ENCODE measurements around the gene MAST4. TPM values are rescaled to one million over a fixed set of nuclear protein-coding genes. Genes with fewer than 3 reads are reported as not detected.

MAST4 gene
- total RNA-seq, 5 donors from 2014 or later (not counting 1 experiment from before 2014, with no cell fraction given): 26.1 to 35.5 (median 32.0) TPM

GRCh38 chr5:66849803-66850202 lies 253.6 kb downstream of the MAST4 start:
- H3K4me1 ChIP-seq (ENCODE audit: control insufficient read depth in 1 of 2, extremely low read depth in 1 of 2, insufficient read depth in 2 of 2, low read length in 2 of 2): no peaks in the 10 kb centered on the region
- Mint-ChIP-seq H3K9me3 (no peaks in the 10 kb centered on the region), H3K4me1 (peaks cover 0 to 4% (median 0%) of the 10 kb centered on the region in 3 donors), H3K4me3 (no peak overlapping the region), H3K36me3 (no peaks in the 10 kb centered on the region), H3K27me3 (peaks cover 6 to 9% of the 10 kb centered on the region in 2 donors), H3K27ac (no peak overlapping the region)
- peaks cover 0 to 3% of the 10 kb centered on the region in 2 experiments for H3K27me3 ChIP-seq (replicated peaks in 1 of 2; ENCODE audit: control insufficient read depth in 2 of 2, extremely low read depth in 1 of 2, insufficient read depth in 2 of 2, low read length in 1 of 2)
- no peak for DNase-seq
- POLR2A ChIA-PET: no interaction called here
- H3K36me3 ChIP-seq (ENCODE audit: control insufficient read depth in 2 of 2, extremely low read depth in 1 of 2, insufficient read depth in 1 of 2, low read length in 1 of 2): no peaks in the 10 kb centered on the region
- no peak overlapping the region for H3K27ac ChIP-seq (ENCODE audit: low read length)
- no CpG with 5 or more reads among the region's 1 CpG for WGBS (ENCODE audit: insufficient coverage)
- CTCF ChIA-PET: interaction anchor here in 1 of 2 donors (0.6 kb wide), 1 partner anchor 802 kb away, joined by 4 read pairs; no protein-coding TSS in a partner anchor
- no peak for ATAC-seq (replicated peaks in 1 of 4)
- no peak overlapping the region for H3K4me3 ChIP-seq (ENCODE audit: control insufficient read depth in 1 of 2, extremely low read depth in 1 of 2, low read length in 1 of 2)
- H3K9me3 ChIP-seq: no peaks in the 10 kb centered on the region

GRCh38 chr5:66850354-66851075 lies 254.3 kb downstream of the MAST4 start:
- H3K4me3 Mint-ChIP-seq: no peak overlapping the region
- H3K9me3 Mint-ChIP-seq: no peaks in the 10 kb centered on the region
- peaks cover 0 to 4% (median 0%) of the 10 kb centered on the region in 3 donors for H3K4me1 Mint-ChIP-seq
- H3K27ac ChIP-seq (ENCODE audit: low read length): no peak overlapping the region
- no peak overlapping the region for H3K27ac Mint-ChIP-seq
- ChIA-PET POLR2A (no interaction called here), CTCF (no interaction called here)
- H3K4me1 ChIP-seq (ENCODE audit: control insufficient read depth in 1 of 2, extremely low read depth in 1 of 2, insufficient read depth in 2 of 2, low read length in 2 of 2): no peaks in the 10 kb centered on the region
- no peak for DNase-seq
- 56% methylated on average over 3 of the region's 5 CpGs for WGBS (ENCODE audit: insufficient coverage)
- no peak for ATAC-seq (replicated peaks in 1 of 4)
- no peaks in the 10 kb centered on the region for H3K9me3 ChIP-seq
- peaks cover 6 to 7% of the 10 kb centered on the region in 2 donors for H3K27me3 Mint-ChIP-seq
- no peaks in the 10 kb centered on the region for H3K36me3 Mint-ChIP-seq
- no peak overlapping the region for H3K4me3 ChIP-seq (ENCODE audit: control insufficient read depth in 1 of 2, extremely low read depth in 1 of 2, low read length in 1 of 2)
- no peaks in the 10 kb centered on the region for H3K36me3 ChIP-seq (ENCODE audit: control insufficient read depth in 2 of 2, extremely low read depth in 1 of 2, insufficient read depth in 1 of 2, low read length in 1 of 2)
- peaks cover 0 to 3% of the 10 kb centered on the region in 2 experiments for H3K27me3 ChIP-seq (replicated peaks in 1 of 2; ENCODE audit: control insufficient read depth in 2 of 2, extremely low read depth in 1 of 2, insufficient read depth in 2 of 2, low read length in 1 of 2)

GRCh38 chr5:66851306-66851705 lies 255.1 kb downstream of the MAST4 start:
- CTCF ChIA-PET: no interaction called here
- ATAC-seq (replicated peaks in 1 of 4) (no peak), DNase-seq (no peak)
- Histone ChIP-seq H3K4me3 (ENCODE audit: control insufficient read depth in 1 of 2, extremely low read depth in 1 of 2, low read length in 1 of 2) (no peak overlapping the region), H3K27ac (ENCODE audit: low read length) (no peak overlapping the region), H3K4me1 (ENCODE audit: control insufficient read depth in 1 of 2, extremely low read depth in 1 of 2, insufficient read depth in 2 of 2, low read length in 2 of 2) (no peaks in the 10 kb centered on the region), H3K27me3 (replicated peaks in 1 of 2; ENCODE audit: control insufficient read depth in 2 of 2, extremely low read depth in 1 of 2, insufficient read depth in 2 of 2, low read length in 1 of 2) (peaks cover 0 to 3% of the 10 kb centered on the region in 2 experiments), H3K36me3 (ENCODE audit: control insufficient read depth in 2 of 2, extremely low read depth in 1 of 2, insufficient read depth in 1 of 2, low read length in 1 of 2) (no peaks in the 10 kb centered on the region), H3K9me3 (no peaks in the 10 kb centered on the region)
- no CpG with 5 or more reads among the region's 2 CpGs for WGBS (ENCODE audit: insufficient coverage)
- H3K36me3 Mint-ChIP-seq: no peaks in the 10 kb centered on the region
- no peaks in the 10 kb centered on the region for H3K9me3 Mint-ChIP-seq
- no peak overlapping the region for H3K27ac Mint-ChIP-seq
- H3K4me3 Mint-ChIP-seq: no peak overlapping the region
- H3K4me1 Mint-ChIP-seq: peaks cover 0 to 4% (median 0%) of the 10 kb centered on the region in 3 donors
- POLR2A ChIA-PET: no interaction called here
- peaks cover 6 to 7% of the 10 kb centered on the region in 2 donors for H3K27me3 Mint-ChIP-seq

- Histone ChIP-seq H3K4me3 (ENCODE audit: control insufficient read depth in 1 of 2, extremely low read depth in 1 of 2, low read length in 1 of 2) (no peak overlapping the region), H3K36me3 (ENCODE audit: control insufficient read depth in 2 of 2, extremely low read depth in 1 of 2, insufficient read depth in 1 of 2, low read length in 1 of 2) (no peaks in the 10 kb centered on the region), H3K27ac (ENCODE audit: low read length) (no peak overlapping the region), H3K27me3 (replicated peaks in 1 of 2; ENCODE audit: control insufficient read depth in 2 of 2, extremely low read depth in 1 of 2, insufficient read depth in 2 of 2, low read length in 1 of 2) (no peaks in the 10 kb centered on the region), H3K9me3 (no peaks in the 10 kb centered on the region), H3K4me1 (ENCODE audit: control insufficient read depth in 1 of 2, extremely low read depth in 1 of 2, insufficient read depth in 2 of 2, low read length in 2 of 2) (no peaks in the 10 kb centered on the region)
- 100% methylated on average over 1 of the region's 4 CpGs for WGBS (ENCODE audit: insufficient coverage)
- H3K4me1 Mint-ChIP-seq: peaks cover 0 to 2% (median 0%) of the 10 kb centered on the region in 3 donors
- no peak for ATAC-seq (replicated peaks in 1 of 4)
- peaks cover 5 to 6% of the 10 kb centered on the region in 2 donors for H3K27me3 Mint-ChIP-seq
- DNase-seq: no peak
- H3K36me3 Mint-ChIP-seq: no peaks in the 10 kb centered on the region
- H3K27ac Mint-ChIP-seq: no peak overlapping the region
- H3K9me3 Mint-ChIP-seq: no peaks in the 10 kb centered on the region
- POLR2A ChIA-PET: no interaction called here
- H3K4me3 Mint-ChIP-seq: no peak overlapping the region
- CTCF ChIA-PET: no interaction called here
These were observed 258.2 kb downstream of the MAST4 start for GRCh38 chr5:66854416-66854815.

- no peaks in the 10 kb centered on the region for H3K36me3 ChIP-seq (ENCODE audit: control insufficient read depth in 2 of 2, extremely low read depth in 1 of 2, insufficient read depth in 1 of 2, low read length in 1 of 2)
- no peak for ATAC-seq (replicated peaks in 1 of 4)
- DNase-seq: no peak
- H3K4me1 ChIP-seq (ENCODE audit: control insufficient read depth in 1 of 2, extremely low read depth in 1 of 2, insufficient read depth in 2 of 2, low read length in 2 of 2): no peaks in the 10 kb centered on the region
- H3K9me3 ChIP-seq: no peaks in the 10 kb centered on the region
- ChIA-PET POLR2A (no interaction called here), CTCF (no interaction called here)
- no peak overlapping the region for H3K4me3 Mint-ChIP-seq
- peaks cover 0 to 4% of the 10 kb centered on the region in 2 experiments for H3K27me3 ChIP-seq (replicated peaks in 1 of 2; ENCODE audit: control insufficient read depth in 2 of 2, extremely low read depth in 1 of 2, insufficient read depth in 2 of 2, low read length in 1 of 2)
- no peak overlapping the region for H3K27ac Mint-ChIP-seq
- WGBS (ENCODE audit: insufficient coverage): 50% methylated on average over 2 of the region's 2 CpGs
- H3K36me3 Mint-ChIP-seq: no peaks in the 10 kb centered on the region
- H3K9me3 Mint-ChIP-seq: no peaks in the 10 kb centered on the region
- H3K27ac ChIP-seq (ENCODE audit: low read length): no peak overlapping the region
- no peaks in the 10 kb centered on the region for H3K4me1 Mint-ChIP-seq
- peaks cover 8 to 13% of the 10 kb centered on the region in 2 donors for H3K27me3 Mint-ChIP-seq
- no peak overlapping the region for H3K4me3 ChIP-seq (ENCODE audit: control insufficient read depth in 1 of 2, extremely low read depth in 1 of 2, low read length in 1 of 2)
These were observed 260.0 kb downstream of the MAST4 start for GRCh38 chr5:66856041-66856805.

- no peak overlapping the region for H3K27ac Mint-ChIP-seq
- H3K9me3 Mint-ChIP-seq: no peaks in the 10 kb centered on the region
- Histone ChIP-seq H3K27me3 (replicated peaks in 1 of 2; ENCODE audit: control insufficient read depth in 2 of 2, extremely low read depth in 1 of 2, insufficient read depth in 2 of 2, low read length in 1 of 2) (peaks cover 0 to 9% of the 10 kb centered on the region in 2 experiments), H3K36me3 (ENCODE audit: control insufficient read depth in 2 of 2, extremely low read depth in 1 of 2, insufficient read depth in 1 of 2, low read length in 1 of 2) (no peaks in the 10 kb centered on the region), H3K4me1 (ENCODE audit: control insufficient read depth in 1 of 2, extremely low read depth in 1 of 2, insufficient read depth in 2 of 2, low read length in 2 of 2) (no peaks in the 10 kb centered on the region), H3K4me3 (ENCODE audit: control insufficient read depth in 1 of 2, extremely low read depth in 1 of 2, low read length in 1 of 2) (no peak overlapping the region), H3K27ac (ENCODE audit: low read length) (no peak overlapping the region), H3K9me3 (no peaks in the 10 kb centered on the region)
- no peak for DNase-seq
- peaks cover 16 to 18% of the 10 kb centered on the region in 2 donors for H3K27me3 Mint-ChIP-seq
- POLR2A ChIA-PET: no interaction called here
- 88% methylated on average over 2 of the region's 2 CpGs for WGBS (ENCODE audit: insufficient coverage)
- no peak overlapping the region for H3K4me3 Mint-ChIP-seq
- H3K4me1 Mint-ChIP-seq: no peaks in the 10 kb centered on the region
- ATAC-seq (replicated peaks in 1 of 4): no peak
- CTCF ChIA-PET: no interaction called here
- H3K36me3 Mint-ChIP-seq: no peaks in the 10 kb centered on the region
These were observed 263.3 kb downstream of the MAST4 start for GRCh38 chr5:66859526-66859925.
